ENCODE measurements around the gene ZNF705A. TPM values are rescaled to one million over a fixed set of nuclear protein-coding genes. Genes with fewer than 3 reads are reported as not detected.
"Not testable (repeated sequence)": the region's sequence is repeated elsewhere in the genome, so short reads cannot be mapped to it uniquely, and the experiment has no call there.

ZNF705A gene
- total and polyA plus RNA-seq, 4 donors: 0.02 to 0.28 TPM; not detected in 2

DNA sequence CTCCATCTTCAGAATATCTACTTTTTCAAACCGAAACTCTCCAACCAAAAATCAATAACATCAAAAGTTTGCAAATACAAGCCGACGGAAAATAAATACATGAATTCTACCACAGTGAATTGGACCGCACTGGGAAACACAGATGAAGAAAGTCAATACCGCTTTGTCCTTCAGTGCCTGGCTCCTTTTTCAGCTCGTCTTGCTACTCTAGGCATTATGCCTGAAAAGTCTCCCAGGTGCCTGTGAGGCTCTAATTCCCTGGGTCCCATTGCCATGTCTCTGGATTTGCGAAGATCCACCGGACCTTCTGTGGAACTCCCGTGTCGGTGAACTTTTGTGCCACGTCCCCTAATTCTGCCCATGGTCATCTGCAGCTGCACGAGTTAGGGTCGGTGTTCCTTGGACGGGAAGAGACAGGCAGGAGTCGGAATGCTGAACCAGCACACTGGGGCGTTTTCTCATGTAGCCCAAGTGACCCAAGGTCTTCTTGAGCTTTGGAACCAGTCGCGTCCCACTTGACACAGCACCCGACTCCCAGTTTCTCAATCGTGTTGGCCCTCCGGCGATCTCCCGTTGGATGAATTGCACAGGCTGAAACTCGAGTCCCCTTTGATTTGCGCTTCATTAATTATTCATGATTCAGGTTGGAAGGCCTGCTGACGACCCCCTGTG is 62.0 kb downstream of the ZNF705A start:
- not testable (repeated sequence) for ATAC-seq (ENCODE audit: insufficient read depth, low FRiP score)

DNA sequence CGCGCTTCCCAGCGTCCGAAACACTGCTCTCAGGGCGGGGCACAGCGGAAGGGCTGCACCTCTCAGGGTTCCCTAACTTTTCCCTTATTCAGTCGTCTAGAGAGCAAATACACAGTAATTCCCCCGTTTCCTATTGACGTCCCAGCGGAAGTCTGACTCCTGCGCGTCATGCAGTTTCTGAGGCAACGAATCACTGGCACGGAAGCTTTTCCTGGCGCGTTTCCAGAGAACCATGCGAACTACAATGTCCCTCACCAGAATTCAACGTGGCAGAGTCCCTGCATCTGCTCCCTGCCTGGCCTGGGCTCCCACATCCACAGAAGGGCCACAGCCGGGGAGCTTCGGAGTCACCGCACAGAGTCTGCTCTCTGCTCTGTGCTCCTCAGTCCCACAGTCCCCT is 64.6 kb downstream of the ZNF705A start:
- H3K9ac ChIP-seq (ENCODE audit: insufficient read depth in 1 of 2, low read length in 2 of 2); H3K27ac ChIP-seq (ENCODE audit: low read depth in 1 of 2, low read length in 1 of 2); H3K4me3 ChIP-seq; H3K36me3 ChIP-seq (ENCODE audit: control insufficient read depth in 4 of 4, insufficient read depth in 4 of 4, low read length in 4 of 4); H3K27me3 ChIP-seq (ENCODE audit: control insufficient read depth in 3 of 3, insufficient read depth in 3 of 3, low read length in 2 of 3); ATAC-seq (ENCODE audit: insufficient read depth, low FRiP score); H3K9me3 ChIP-seq (ENCODE audit: control insufficient read depth in 4 of 4, insufficient read depth in 3 of 4, low read length in 3 of 4); H3K4me1 ChIP-seq (ENCODE audit: control insufficient read depth in 5 of 5, insufficient read depth in 5 of 5, low read length in 5 of 5): not testable (repeated sequence)
- DNase-seq: peak in 1 of 3 donors; percentile 32
- WGBS, 2 donors: 73 to 87% methylated on average over 20 to 21 of the region's 21 CpGs

More for the DNA sequence above, 62.0 kb downstream of the ZNF705A start:
- H3K27ac ChIP-seq (ENCODE audit: low read depth in 1 of 2, low read length in 1 of 2); H3K27me3 ChIP-seq (ENCODE audit: control insufficient read depth in 3 of 3, insufficient read depth in 3 of 3, low read length in 2 of 3); H3K36me3 ChIP-seq (ENCODE audit: control insufficient read depth in 4 of 4, insufficient read depth in 4 of 4, low read length in 4 of 4); DNase-seq; H3K9me3 ChIP-seq (ENCODE audit: control insufficient read depth in 4 of 4, insufficient read depth in 3 of 4, low read length in 3 of 4); H3K4me1 ChIP-seq (ENCODE audit: control insufficient read depth in 5 of 5, insufficient read depth in 5 of 5, low read length in 5 of 5); H3K9ac ChIP-seq (ENCODE audit: insufficient read depth in 1 of 2, low read length in 2 of 2); H3K4me3 ChIP-seq: not testable (repeated sequence)
- 84 to 91% methylated on average over 26 of the region's 26 CpGs for WGBS, 2 donors

DNA sequence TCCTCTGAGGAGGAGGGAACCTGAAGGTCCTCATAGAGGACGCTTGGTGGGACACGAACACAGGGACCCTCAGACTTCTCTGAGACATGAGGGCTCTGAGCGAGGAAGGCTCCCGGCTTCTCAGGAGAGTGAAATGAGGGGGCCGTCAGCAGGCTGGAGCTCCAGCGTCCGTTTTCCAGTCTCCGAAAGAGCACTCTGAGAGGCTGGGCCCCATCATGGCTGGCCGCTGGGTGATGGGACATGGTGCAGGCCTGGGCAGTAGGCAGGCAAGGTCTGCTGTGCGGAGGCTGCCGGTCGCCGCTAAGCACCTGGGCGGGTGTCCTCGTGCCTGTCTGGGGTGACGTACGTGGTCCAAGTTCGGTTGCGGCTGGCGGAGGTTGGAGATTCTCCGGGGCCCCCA is 65.0 kb downstream of the ZNF705A start:
- H3K27me3 ChIP-seq (ENCODE audit: control insufficient read depth in 3 of 3, insufficient read depth in 3 of 3, low read length in 2 of 3); H3K4me3 ChIP-seq; ATAC-seq (ENCODE audit: insufficient read depth, low FRiP score); H3K36me3 ChIP-seq (ENCODE audit: control insufficient read depth in 4 of 4, insufficient read depth in 4 of 4, low read length in 4 of 4); H3K4me1 ChIP-seq (ENCODE audit: control insufficient read depth in 5 of 5, insufficient read depth in 5 of 5, low read length in 5 of 5); DNase-seq; H3K9me3 ChIP-seq (ENCODE audit: control insufficient read depth in 4 of 4, insufficient read depth in 3 of 4, low read length in 3 of 4); H3K27ac ChIP-seq (ENCODE audit: low read depth in 1 of 2, low read length in 1 of 2); H3K9ac ChIP-seq (ENCODE audit: insufficient read depth in 1 of 2, low read length in 2 of 2): not testable (repeated sequence)
- WGBS, 2 donors: 91 to 95% methylated on average over 21 of the region's 21 CpGs

DNA sequence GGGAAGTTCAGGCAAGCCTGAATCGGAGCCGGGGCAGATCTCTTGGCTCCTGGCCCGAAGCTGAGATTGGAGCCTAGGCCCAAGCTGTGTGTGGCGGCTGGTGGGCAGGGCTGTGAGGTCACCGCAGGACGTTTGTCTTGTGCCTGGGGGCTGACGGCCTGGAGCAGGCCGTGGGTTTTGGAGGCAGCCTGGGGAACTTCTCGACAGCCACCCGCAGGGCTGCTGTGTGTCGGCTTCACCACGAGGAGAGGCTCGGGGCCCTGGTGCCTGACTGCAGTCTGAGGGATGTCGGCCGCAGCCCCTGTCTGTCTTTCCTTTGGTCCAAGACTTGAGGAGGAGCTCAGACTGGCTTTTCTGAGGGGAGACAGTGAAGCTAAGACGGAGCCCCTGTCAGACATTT is 65.5 kb downstream of the ZNF705A start:
- H3K4me3 ChIP-seq; H3K4me1 ChIP-seq (ENCODE audit: control insufficient read depth in 5 of 5, insufficient read depth in 5 of 5, low read length in 5 of 5); H3K9ac ChIP-seq (ENCODE audit: insufficient read depth in 1 of 2, low read length in 2 of 2); H3K27ac ChIP-seq (ENCODE audit: low read depth in 1 of 2, low read length in 1 of 2); H3K9me3 ChIP-seq (ENCODE audit: control insufficient read depth in 4 of 4, insufficient read depth in 3 of 4, low read length in 3 of 4); H3K27me3 ChIP-seq (ENCODE audit: control insufficient read depth in 3 of 3, insufficient read depth in 3 of 3, low read length in 2 of 3); ATAC-seq (ENCODE audit: insufficient read depth, low FRiP score); DNase-seq; H3K36me3 ChIP-seq (ENCODE audit: control insufficient read depth in 4 of 4, insufficient read depth in 4 of 4, low read length in 4 of 4): not testable (repeated sequence)
- 89 to 92% methylated on average over 15 to 16 of the region's 16 CpGs for WGBS, 2 donors

DNA sequence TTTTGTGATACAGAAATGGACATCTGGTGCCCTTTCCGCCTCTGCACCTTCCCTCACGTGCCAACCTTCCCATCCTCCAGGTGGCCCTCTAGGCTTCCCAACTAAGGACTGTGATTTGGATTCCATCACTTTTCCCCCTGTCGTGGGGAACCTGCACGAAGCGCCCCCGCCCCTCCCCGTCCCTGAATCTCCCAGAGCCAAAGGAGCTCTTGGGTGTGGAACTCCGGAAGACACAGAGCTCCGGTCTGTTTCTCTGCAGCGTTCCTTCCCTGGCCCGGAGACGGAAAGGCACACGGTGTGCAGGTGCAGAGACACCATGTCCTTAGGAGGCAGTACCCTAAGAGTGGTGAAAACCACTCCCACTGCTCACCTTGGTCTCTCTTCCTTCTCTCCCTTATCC is 66.8 kb downstream of the ZNF705A start:
- H3K36me3 ChIP-seq (ENCODE audit: control insufficient read depth in 4 of 4, insufficient read depth in 4 of 4, low read length in 4 of 4); H3K9ac ChIP-seq (ENCODE audit: insufficient read depth in 1 of 2, low read length in 2 of 2); H3K4me1 ChIP-seq (ENCODE audit: control insufficient read depth in 5 of 5, insufficient read depth in 5 of 5, low read length in 5 of 5); H3K9me3 ChIP-seq (ENCODE audit: control insufficient read depth in 4 of 4, insufficient read depth in 3 of 4, low read length in 3 of 4); H3K27me3 ChIP-seq (ENCODE audit: control insufficient read depth in 3 of 3, insufficient read depth in 3 of 3, low read length in 2 of 3); DNase-seq; ATAC-seq (ENCODE audit: insufficient read depth, low FRiP score); H3K27ac ChIP-seq (ENCODE audit: low read depth in 1 of 2, low read length in 1 of 2); H3K4me3 ChIP-seq: not testable (repeated sequence)
- 79 to 88% methylated on average over 12 to 13 of the region's 13 CpGs for WGBS, 2 donors

DNA sequence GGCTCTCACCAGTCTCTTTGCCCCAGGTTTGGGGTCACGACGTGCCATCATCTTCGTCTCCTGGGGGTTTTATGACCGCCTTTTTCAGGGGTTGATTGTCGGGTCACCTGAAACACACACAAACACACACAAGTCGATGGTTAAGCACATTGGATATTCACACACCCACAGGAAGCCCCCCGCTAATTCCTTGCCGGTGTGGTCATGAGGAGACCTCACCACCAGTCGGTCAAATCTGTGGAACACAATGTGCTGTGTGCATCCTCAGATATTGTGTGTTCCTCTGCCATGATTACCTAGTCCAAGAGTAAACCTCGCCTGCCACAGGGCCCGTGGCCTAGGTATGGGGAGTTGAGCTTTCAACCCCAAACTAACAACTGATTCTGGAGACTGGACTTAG is 68.0 kb downstream of the ZNF705A start:
- not testable (repeated sequence) for H3K27ac ChIP-seq (ENCODE audit: low read depth in 1 of 2, low read length in 1 of 2); H3K9me3 ChIP-seq (ENCODE audit: control insufficient read depth in 4 of 4, insufficient read depth in 3 of 4, low read length in 3 of 4); H3K27me3 ChIP-seq (ENCODE audit: control insufficient read depth in 3 of 3, insufficient read depth in 3 of 3, low read length in 2 of 3); H3K4me1 ChIP-seq (ENCODE audit: control insufficient read depth in 5 of 5, insufficient read depth in 5 of 5, low read length in 5 of 5); DNase-seq; ATAC-seq (ENCODE audit: insufficient read depth, low FRiP score); H3K36me3 ChIP-seq (ENCODE audit: control insufficient read depth in 4 of 4, insufficient read depth in 4 of 4, low read length in 4 of 4); H3K4me3 ChIP-seq; H3K9ac ChIP-seq (ENCODE audit: insufficient read depth in 1 of 2, low read length in 2 of 2)
- WGBS, 2 donors: 96 to 99% methylated on average over 11 of the region's 11 CpGs

Measured in lung (tissue), 10 donors.